ENCODE results near the gene PPARA.

The PPARA gene

GRCh38 chr22:46150034-46150654 is at the start of gene PPARA:
Gene PPARA (plus strand): TSS chr22:46150526. CDS start chr22:46198384, 47,858 bp downstream.
- peak; percentile 96 for DNase-seq

- no peak for DNase-seq
Observed at GRCh38 chr22:46102159-46102558, 48.2 kb upstream of the PPARA start.

DNA sequence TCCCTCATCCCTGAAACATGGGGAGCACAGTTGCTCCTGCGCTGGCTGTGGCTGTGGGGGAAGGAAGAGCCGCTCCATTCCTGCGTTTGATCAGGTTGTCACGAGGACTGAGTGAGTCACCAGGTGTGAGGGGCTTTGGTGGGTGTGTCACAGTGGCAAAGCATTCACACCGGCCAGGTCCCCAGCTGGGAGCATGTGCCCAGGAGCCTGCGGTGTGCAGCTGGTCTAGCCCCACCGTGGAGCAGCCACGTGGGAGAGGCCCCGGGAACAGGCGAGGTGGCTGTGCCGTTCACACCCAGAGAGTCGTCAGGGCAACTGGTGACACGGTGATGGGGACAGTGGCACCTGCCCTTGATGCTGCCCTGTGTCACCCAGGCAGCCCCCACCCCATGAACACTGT is 47.6 kb upstream of the PPARA start:
- DNase-seq = no peak

GRCh38 chr22:46103181-46103580 is 47.1 kb upstream of the PPARA start:
- DNase-seq = no peak

GRCh38 chr22:46103664-46104063 is 46.7 kb upstream of the PPARA start:
- no peak for DNase-seq

- DNase-seq = no peak
Observed at GRCh38 chr22:46104170-46104880, 46.0 kb upstream of the PPARA start.

DNA sequence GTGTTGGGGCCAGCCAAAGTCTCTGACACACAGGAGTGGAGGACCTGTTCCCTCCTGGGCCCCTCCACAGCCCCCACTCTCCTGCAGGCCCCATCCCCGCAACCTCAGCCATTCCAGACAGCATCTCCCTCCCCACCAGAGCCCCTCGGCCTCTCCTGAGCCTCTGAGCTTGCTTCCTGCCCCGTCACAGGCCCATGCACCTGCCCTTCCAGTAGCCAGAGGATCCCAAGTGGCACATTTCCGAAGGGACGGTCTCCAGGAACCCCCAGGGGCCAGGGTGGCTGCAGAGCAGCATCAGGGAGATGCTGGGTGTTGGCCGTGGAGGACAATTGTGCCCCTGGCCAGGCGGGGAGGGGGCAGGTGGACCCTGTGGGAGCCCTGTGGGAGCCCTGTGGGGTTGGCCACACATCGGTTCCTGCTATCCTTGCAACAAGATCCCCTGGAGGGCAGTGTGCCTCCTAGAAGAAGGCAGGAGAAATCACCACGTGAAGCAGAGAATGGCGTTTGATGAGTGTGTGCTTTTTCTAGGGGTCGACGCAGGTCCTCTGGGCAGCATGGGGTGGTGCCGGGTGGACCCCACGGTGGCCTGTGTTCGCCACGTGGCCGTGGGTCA is 45.3 kb upstream of the PPARA start:
- no peak for DNase-seq

GRCh38 chr22:46105494-46106278 is 44.6 kb upstream of the PPARA start:
- no peak for DNase-seq

- no peak for DNase-seq
Observed at GRCh38 chr22:46106279-46107022, 43.9 kb upstream of the PPARA start.

DNA sequence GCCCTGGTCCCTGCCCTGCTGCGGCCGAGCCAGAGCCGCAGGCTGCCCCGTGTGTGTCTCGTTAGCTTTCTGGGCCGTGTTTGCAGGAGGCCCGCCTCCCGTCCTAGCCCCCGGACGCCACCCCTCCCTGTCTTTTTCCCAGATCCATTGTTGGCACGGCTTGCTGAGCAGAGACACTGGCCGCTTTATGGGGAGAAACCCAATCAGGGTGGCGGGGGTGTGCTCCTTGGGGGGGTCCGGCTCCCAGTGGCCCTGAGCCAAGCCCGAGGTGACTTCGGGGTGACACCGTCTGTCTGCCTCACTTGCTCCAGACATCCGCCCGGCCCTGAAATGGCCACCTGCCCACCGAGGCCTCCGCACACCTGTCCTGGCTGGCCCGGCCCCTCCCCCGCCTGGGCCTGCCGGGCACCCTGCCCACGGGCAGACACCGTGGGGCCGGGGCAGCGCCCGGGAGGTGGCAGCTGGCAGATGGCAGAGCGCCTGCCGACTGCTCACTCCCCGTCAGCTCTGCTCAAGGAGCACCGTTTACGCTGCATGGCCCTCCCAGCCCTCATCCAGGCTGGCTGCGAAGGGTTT is 43.1 kb upstream of the PPARA start:
- DNase-seq = no peak

DNA sequence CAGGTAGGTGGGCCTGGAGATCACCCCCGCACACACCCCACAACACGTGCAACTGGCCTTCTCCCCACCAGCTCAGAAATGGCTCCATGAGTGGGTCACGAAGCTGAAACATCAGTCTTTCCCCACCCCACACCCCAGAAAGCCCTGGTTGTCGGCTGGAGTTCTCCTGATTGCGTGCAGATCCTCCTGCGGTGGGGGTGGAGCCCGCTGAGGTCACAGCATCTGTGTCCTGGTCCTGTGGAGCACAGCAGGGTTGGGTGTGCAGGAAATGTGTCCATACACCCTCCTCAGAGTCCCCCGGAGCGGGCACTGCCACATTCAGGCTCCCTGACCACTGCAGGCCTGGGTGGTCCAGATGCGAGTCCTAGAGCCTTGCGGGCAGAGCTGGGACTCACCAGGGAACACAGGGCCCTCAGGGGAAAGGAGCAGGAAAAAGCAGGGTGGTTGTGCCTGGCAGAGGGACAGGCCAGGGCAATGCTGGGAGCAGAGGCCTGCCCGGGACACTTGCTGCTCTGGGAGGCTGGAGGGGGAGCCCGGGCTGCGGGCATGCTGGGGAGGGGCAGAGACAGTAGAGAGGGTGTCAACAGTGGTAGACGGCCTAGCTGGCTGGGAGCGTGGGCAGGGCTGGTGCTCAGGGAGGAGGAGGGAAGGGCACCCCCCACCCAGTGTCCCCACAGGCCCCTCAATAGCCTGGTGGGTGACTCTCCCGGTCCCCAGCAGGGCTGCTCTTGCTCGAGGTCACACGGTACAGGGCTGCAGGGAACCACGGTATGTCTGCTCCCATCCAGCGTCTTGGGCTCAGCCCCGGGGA is 42.4 kb upstream of the PPARA start:
- no peak for DNase-seq

GRCh38 chr22:46108564-46109473 is 41.5 kb upstream of the PPARA start:
- no peak for DNase-seq

- DNase-seq = no peak
Observed at GRCh38 chr22:46109474-46110003, 40.8 kb upstream of the PPARA start.

DNA sequence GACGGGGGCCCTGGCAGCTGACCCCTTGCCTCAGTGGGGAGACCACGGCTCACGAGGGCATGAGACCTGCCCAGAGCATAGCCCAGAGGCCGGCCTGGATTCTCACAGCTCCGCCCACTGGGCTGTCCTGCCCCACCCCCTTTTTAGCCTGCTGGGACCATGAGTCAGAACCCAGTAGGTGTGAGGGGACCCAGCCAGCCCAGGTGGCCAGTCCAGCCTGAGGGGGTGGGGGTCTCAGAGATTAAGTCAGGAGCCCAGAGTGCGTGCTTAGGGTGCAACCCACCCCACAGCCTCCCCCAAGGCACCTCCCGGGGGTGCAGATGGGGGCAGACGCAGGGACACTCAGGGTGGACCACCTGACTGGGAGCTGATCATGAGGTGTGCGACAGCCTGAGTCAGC is 40.1 kb upstream of the PPARA start:
- DNase-seq = peak; percentile 10

DNA sequence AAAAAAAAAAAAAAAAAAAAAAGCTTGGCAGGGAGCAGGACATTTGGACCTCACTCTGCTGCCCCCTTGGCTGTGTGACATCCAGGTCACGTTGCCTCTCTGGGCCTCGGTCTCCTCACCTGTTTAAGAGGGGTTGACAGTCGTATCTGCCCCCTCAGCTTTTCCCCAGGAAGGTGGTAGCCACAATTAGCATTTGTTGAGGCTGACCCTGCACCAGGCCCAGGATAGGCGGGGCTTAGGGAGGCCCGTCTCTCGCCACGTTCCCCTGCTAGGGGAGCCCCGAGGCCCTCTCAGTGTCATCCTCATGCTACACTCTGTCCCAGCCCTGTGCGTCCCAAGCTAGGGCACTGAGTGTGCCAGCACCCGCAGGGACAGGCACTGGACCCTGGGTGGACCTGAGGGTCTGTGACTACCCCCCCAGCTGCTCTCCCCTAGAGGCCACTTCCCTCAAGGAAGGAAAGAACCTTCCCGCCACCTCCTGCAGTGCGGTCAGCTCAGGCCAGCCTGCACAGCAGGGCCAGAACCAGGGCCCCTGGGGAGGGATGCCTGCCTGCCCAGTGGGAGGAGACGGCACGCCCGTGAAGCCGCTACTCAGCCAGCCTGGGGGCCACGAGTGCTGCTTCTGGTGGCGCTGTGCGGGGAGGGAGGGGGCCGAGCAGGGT is 38.5 kb upstream of the PPARA start:
- DNase-seq = no peak

- DNase-seq = no peak
Observed at GRCh38 chr22:46112405-46112804, 37.9 kb upstream of the PPARA start.

DNA sequence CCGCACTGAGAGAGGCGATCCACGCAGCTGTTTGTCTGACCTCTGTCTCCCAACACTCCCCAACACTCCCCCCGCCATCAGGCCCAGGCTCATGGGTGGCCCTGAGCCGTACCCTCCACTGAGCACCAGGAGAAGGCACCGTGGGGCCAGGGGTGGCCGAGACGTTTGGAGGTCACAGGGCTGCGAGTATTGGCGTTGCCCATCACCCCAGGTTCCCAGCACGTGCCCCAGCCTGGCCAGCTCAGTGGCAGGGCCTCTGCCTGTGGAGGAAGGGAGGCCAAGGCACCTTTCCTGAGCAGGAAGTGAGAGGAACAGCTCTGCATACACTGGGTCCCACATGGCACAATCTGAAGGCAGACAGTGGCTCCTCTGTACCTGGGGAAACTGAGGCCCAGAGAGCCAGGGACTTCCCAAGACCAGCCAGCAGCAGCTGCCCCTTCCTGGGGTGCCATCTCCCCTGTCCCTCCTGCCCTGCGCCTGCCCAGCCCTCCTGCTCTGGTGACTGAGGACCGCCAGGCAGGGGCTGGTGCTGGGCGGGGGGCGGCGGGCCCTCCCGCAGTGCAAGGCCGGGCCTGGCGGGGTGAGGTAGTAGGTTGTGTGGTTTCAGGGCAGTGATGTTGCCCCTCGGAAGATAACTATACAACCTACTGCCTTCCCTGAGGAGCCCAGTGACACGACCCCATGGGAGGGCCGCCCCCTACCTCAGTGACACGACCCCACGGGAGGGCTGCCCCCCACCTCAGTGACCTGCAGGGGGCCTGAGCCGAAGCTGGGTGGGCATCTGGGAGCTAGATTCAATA is 37.0 kb upstream of the PPARA start:
- no peak for DNase-seq

DNA sequence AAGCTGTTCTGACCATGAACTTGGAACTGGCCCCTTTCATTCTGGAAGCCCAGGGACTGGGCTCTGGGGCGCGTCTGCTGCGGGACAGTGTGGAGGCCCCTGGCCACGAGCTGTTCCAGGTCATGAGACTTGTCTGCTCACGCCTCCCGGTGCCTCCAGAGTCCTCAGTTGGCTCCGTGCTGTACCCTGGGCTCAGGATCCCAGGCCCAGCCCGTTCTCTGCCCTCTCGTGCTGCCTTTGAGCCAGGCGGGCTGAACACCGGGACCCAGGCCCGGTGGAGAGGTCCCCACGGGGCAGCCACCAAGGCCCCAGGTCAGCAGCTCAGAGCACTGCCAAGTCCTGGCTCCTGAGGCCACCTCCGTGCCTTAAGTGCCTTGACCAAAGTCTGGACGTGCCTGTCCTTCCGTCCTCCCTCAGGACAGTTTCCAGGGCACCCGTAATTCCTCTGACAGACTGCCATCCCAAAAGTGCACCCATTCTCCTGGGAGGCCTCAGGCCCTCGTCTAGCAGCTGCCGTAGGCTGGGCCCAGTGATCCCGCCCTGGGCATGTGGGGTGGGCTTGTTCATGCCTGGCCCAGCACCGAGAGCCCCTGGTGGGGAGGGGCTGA is 36.3 kb upstream of the PPARA start:
- no peak for DNase-seq

All from CD4-positive, alpha-beta T cell treated with Interleukin-6 for 4 hours (primary cell).